ENCODE results near the gene LACTB. TPM values are rescaled to one million over a fixed set of nuclear protein-coding genes. Genes with fewer than 3 reads are reported as not detected.

Gene LACTB
- polyA plus RNA-seq, 1 experiment = 8.1 TPM

DNA sequence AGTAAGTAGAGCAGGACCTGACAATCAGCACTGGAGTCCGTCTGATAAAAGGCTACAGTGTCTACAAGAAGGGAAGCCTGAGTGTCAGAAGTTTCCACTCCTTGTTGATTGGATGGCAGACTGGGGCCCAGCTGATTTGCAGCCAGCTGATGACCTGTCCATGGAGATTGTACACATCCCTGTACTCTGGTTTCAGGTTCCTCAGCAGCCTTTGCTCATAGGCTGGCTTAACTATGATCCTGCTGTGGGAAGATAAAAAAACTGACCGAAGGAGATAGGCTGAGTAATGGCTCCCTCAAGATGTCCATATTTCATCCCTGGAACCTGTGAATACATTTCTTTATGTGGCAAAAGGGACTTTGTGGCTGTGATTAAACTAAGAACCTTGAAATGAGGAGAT lies 11.7 kb upstream of the LACTB start:
- DNase-seq (ENCODE audit: low read depth) = no peak
- ChIA-PET CTCF (interaction anchor here (1.2 kb wide), 1 partner anchor 9 kb away, joined by 3 read pairs; no protein-coding TSS in a partner anchor), POLR2A (interaction anchor here (0.6 kb wide), 1 partner anchor 41 kb away, joined by 5 read pairs; no protein-coding TSS in a partner anchor)

DNA sequence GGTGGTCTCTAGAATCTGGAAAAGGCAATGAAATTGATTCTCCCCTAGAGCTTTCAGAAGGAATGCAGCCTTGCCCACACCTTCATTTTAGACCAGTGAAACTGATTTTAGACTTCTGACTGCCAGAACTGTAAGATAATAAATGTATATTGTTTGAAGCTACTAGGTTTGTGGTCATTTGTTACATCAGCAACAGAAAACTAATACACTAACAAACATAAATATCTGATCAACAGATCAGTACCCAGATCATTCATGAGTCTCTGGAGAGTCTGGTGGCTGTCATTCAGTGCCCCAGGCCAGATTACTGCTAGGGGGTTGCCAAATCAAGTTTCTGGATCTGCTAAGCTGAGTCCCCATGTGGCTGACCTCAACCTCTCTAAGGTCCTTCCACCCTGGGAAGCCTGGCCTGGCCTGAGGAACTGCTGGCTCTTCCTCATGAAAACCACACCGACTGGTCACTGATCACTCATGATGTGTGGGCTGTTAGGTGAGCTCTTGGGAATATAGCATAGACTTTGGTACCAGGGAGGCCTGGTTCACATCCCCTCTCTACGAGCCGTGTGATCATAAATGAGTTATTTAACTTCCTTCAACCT lies 11.1 kb upstream of the LACTB start:
- CTCF ChIA-PET = interaction anchor here (1.2 kb wide), 1 partner anchor 8 kb away, joined by 3 read pairs; no protein-coding TSS in a partner anchor
- TF ChIP-seq, protein P1, sequence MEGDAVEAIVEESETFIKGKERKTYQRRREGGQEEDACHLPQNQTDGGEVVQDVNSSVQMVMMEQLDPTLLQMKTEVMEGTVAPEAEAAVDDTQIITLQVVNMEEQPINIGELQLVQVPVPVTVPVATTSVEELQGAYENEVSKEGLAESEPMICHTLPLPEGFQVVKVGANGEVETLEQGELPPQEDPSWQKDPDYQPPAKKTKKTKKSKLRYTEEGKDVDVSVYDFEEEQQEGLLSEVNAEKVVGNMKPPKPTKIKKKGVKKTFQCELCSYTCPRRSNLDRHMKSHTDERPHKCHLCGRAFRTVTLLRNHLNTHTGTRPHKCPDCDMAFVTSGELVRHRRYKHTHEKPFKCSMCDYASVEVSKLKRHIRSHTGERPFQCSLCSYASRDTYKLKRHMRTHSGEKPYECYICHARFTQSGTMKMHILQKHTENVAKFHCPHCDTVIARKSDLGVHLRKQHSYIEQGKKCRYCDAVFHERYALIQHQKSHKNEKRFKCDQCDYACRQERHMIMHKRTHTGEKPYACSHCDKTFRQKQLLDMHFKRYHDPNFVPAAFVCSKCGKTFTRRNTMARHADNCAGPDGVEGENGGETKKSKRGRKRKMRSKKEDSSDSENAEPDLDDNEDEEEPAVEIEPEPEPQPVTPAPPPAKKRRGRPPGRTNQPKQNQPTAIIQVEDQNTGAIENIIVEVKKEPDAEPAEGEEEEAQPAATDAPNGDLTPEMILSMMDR (IDR thresholded peaks at IDR 0.05; ENCODE audit: insufficient read depth, low read depth, low read length) = no peak

More for the DNA sequence above, 11.7 kb upstream of the LACTB start:
- H3K4me3 ChIP-seq (ENCODE audit: low read depth, low read length) = no peak overlapping the region
- no peaks in the 10 kb centered on the region for H3K36me3 ChIP-seq (ENCODE audit: control insufficient read depth, insufficient read depth, low read length)
- H3K27me3 ChIP-seq (ENCODE audit: control insufficient read depth, insufficient read depth, low read length) = no peaks in the 10 kb centered on the region
- TF ChIP-seq, protein P1 (IDR thresholded peaks at IDR 0.05; ENCODE audit: insufficient read depth, low read depth, low read length) = no peak

DNA sequence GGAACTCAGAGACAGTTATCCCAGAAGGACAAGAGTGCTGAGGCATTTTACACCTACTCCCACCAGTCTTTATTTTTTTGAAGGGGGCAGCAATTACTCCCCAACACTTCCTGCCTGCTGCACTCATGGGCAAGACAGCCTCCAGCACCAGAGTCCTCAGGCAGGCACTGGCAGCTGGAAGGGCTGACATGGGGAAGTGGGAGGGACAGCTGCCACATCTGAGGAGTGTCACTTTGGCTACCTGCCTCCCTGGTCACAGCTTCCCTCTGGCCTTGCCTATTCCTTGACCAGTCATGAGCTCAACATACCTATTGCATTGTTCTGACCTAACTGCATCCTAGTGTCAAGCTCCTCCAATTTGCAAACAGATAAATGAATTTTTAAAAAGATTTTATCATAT lies 10.2 kb upstream of the LACTB start:
- no peaks in the 10 kb centered on the region for H3K36me3 ChIP-seq (ENCODE audit: control insufficient read depth, insufficient read depth, low read length)
- ChIA-PET POLR2A (no interaction called here), CTCF (no interaction called here)
- H3K4me3 ChIP-seq (ENCODE audit: low read depth, low read length) = no peak overlapping the region
- DNase-seq (ENCODE audit: low read depth) = no peak
- TF ChIP-seq, protein P1 (IDR thresholded peaks at IDR 0.05; ENCODE audit: insufficient read depth, low read depth, low read length) = no peak
- H3K27me3 ChIP-seq (ENCODE audit: control insufficient read depth, insufficient read depth, low read length) = no peaks in the 10 kb centered on the region

More for the DNA sequence above, 11.1 kb upstream of the LACTB start:
- Histone ChIP-seq H3K4me3 (ENCODE audit: low read depth, low read length) (no peak overlapping the region), H3K36me3 (ENCODE audit: control insufficient read depth, insufficient read depth, low read length) (no peaks in the 10 kb centered on the region), H3K27me3 (ENCODE audit: control insufficient read depth, insufficient read depth, low read length) (no peaks in the 10 kb centered on the region)
- POLR2A ChIA-PET = no interaction called here
- DNase-seq (ENCODE audit: low read depth) = no peak

DNA sequence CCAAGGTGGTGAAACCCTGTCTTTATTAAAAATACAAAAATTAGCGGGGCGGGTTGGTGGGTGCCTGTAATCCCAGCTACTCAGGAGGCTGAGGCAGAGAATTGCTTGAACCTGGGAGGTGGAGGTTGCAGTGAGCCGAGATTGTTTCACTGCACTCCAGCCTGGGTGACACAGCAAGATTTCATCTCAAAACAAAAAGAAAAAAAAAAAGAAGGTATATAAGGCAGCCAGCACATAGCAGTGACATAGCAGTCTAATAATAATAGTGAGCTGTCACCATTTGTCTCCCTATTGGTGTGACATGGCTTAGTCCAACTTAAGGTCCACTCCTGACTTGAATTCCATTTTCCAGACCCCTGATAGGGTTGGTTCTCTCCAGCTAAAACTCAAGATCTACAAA lies 8.8 kb upstream of the LACTB start:
- TF ChIP-seq, protein P1 (IDR thresholded peaks at IDR 0.05; ENCODE audit: insufficient read depth, low read depth, low read length) = no peak
- no peaks in the 10 kb centered on the region for H3K27me3 ChIP-seq (ENCODE audit: control insufficient read depth, insufficient read depth, low read length)
- no peak for DNase-seq (ENCODE audit: low read depth)
- H3K4me3 ChIP-seq (ENCODE audit: low read depth, low read length) = no peak overlapping the region
- no peaks in the 10 kb centered on the region for H3K36me3 ChIP-seq (ENCODE audit: control insufficient read depth, insufficient read depth, low read length)
- ChIA-PET CTCF (no interaction called here), POLR2A (no interaction called here)

DNA sequence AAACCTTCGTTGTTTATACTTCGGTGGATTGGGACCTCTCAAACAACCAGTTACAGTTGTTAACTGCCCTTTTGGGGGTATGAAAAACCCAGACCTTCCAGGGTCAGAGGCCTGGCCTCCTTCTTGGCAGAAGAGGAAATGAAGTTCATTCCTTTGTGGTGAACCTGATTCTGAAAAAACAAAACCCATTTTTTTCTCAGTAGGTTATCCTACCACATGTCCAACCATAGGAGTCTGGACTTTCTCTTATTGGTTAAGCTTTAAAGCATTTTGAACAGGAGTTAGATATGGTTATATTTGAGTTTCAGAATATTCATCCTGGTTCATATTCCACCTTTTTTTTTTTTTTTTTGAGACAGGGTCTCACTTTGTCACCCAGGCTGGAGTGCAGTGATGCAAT lies 7.2 kb upstream of the LACTB start:
- no peak for DNase-seq (ENCODE audit: low read depth)
- ChIA-PET POLR2A (interaction anchor here (0.6 kb wide), 1 partner anchor 196 kb away, joined by 3 read pairs; no protein-coding TSS in a partner anchor), CTCF (interaction anchor here (1.2 kb wide), 1 partner anchor 21 kb away, joined by 5 read pairs; no protein-coding TSS in a partner anchor)
- TF ChIP-seq, protein P1 (IDR thresholded peaks at IDR 0.05; ENCODE audit: insufficient read depth, low read depth, low read length) = no peak
- no peaks in the 10 kb centered on the region for H3K27me3 ChIP-seq (ENCODE audit: control insufficient read depth, insufficient read depth, low read length)
- no peaks in the 10 kb centered on the region for H3K36me3 ChIP-seq (ENCODE audit: control insufficient read depth, insufficient read depth, low read length)
- H3K4me3 ChIP-seq (ENCODE audit: low read depth, low read length) = no peak overlapping the region

All from BJ (cell line).